Stomach smooth muscle (tissue), 2 donors: ENCODE results near the gene GPR149.

Experiments
- H3K27ac ChIP-seq: one replicate; pipeline ENCODE4 v1.7.0; 2013; ENCODE audit warnings: mild to moderate bottlenecking, low read length, inconsistent platforms
- H3K27me3 ChIP-seq, 2 donors: one replicate each; pipeline ENCODE4 v1.7.0; 2013; ENCODE audit warnings: low read length in 2 of 2; ENCODE audit not compliant: insufficient read depth in 2 of 2, control insufficient read depth in 1 of 2
- H3K36me3 ChIP-seq, 2 donors: one replicate each; pipeline ENCODE4 v1.7.0; 2013; ENCODE audit warnings: low read length in 2 of 2; ENCODE audit not compliant: control insufficient read depth in 2 of 2, insufficient read depth in 2 of 2
- H3K4me1 ChIP-seq: one replicate; pipeline ENCODE4 v1.7.0; 2013; ENCODE audit warnings: low read length; ENCODE audit not compliant: control insufficient read depth, insufficient read depth
- H3K4me3 ChIP-seq, 2 donors: one replicate each; pipeline ENCODE4 v1.7.0; 2013; ENCODE audit warnings: low read length in 2 of 2
- H3K9ac ChIP-seq, 2 donors: one replicate each; pipeline ENCODE4 v1.7.0; 2013; ENCODE audit warnings: low read length in 2 of 2, mild to moderate bottlenecking in 1 of 2
- H3K9me3 ChIP-seq, 2 donors: one replicate each; pipeline ENCODE4 v1.7.0; 2013; ENCODE audit warnings: low read length in 2 of 2; ENCODE audit not compliant: control insufficient read depth in 2 of 2
- donor health status: healthy.
- donor health status: Pancreatic carcinoma.

Gene GPR149

DNA sequence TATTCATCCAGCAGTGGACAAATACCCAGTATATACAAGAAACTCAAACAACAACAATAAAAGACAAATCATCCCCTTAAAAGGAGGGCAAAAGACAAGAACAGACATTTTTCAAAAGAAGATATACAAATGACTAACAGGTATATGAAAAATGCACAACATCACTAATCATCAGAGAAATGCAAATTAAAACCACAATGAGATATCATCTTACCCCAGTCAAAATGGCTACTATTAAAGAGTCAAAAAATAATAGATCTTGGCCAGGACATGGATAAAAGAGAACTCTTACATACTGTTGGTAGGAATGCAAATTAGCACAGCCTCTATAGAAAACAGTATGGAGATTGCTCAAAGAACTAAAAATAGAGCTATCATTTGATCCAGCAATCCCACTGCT is 122.6 kb downstream of the GPR149 start:
- Histone ChIP-seq H3K36me3 (peaks cover 30 to 34% of the 10 kb centered on the region in 2 donors), H3K4me1 (no peaks in the 10 kb centered on the region), H3K9ac (no peak overlapping the region), H3K27me3 (no peaks in the 10 kb centered on the region), H3K27ac (no peak overlapping the region), H3K4me3 (no peak overlapping the region), H3K9me3 (no peaks in the 10 kb centered on the region)

DNA sequence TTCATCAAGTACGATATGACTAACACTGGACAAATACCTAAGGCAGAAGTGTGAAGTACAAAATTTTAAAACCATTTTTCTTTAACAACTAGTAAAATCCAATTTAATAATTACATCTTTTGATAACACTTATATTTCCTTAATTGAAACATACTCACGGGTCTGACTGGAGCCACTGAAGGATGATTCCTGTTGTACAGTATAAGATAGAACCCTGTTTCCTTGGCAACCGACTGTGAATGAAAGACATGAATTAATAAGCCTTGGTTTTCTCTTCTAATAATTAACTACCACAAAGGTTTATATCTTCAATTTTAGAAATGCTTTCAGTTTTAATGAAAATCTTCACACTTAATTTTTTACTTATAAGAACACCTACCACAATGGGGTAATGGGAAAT is 125.1 kb downstream of the GPR149 start:
- no peaks in the 10 kb centered on the region for H3K4me1 ChIP-seq
- H3K27ac ChIP-seq: no peak overlapping the region
- H3K4me3 ChIP-seq: no peak overlapping the region
- H3K9me3 ChIP-seq: no peaks in the 10 kb centered on the region
- no peak overlapping the region for H3K9ac ChIP-seq
- no peaks in the 10 kb centered on the region for H3K27me3 ChIP-seq
- peaks cover 41 to 54% of the 10 kb centered on the region in 2 donors for H3K36me3 ChIP-seq

DNA sequence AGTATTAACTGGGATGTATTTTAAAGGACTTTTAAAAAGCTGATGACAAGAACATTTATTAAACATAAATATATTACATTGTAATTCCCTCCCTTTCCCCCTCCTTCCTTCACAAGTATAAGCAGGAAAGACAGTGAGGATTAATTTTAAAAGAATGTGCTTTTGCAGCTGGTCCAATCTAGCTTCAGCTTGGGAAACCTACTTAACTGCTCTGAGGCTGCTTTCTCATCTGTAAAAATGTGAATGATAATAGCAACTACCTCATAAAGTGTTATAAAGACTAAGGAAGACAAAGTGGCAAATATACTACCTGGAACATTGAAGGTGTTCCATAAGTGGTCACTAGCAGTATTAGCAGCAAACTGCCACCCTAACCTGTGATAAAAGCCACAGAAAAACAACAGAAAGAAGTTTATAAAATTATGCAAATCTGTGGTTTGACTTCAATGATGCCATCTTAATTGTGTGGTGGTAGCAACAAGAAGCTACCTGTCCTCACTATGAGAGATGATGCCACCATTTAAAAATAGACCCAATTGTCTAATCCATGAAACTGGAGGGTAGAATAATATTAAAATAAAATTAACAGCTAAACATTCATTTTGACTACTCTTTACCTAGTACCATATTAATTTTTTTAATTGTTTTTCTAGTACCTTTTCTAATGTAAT is 125.7 kb downstream of the GPR149 start:
- H3K36me3 ChIP-seq: peaks cover 43 to 59% of the 10 kb centered on the region in 2 donors
- H3K9ac ChIP-seq: no peak overlapping the region
- no peaks in the 10 kb centered on the region for H3K4me1 ChIP-seq
- H3K9me3 ChIP-seq: no peaks in the 10 kb centered on the region
- no peaks in the 10 kb centered on the region for H3K27me3 ChIP-seq
- no peak overlapping the region for H3K4me3 ChIP-seq
- no peak overlapping the region for H3K27ac ChIP-seq

DNA sequence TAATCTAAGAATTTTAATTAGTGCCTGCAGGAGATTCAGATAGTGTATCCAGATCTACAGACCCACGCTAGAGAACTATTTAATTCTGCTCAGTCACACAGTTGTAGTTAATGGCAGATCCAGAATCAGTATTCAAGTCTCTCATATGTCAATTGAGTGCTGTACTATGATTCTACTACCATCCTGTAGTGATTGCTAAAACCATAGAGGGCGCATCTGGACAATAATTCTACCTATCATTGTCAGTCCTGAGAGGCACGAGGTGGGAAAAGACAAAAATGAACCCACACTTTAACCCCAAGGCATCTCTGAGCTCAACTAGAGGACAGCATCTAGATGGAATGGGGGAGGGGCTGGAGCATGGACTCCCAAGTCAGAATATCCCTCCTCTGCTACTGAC is 128.4 kb downstream of the GPR149 start:
- Histone ChIP-seq H3K9ac (no peak overlapping the region), H3K9me3 (no peaks in the 10 kb centered on the region), H3K27me3 (no peaks in the 10 kb centered on the region), H3K27ac (no peak overlapping the region), H3K4me3 (no peak overlapping the region), H3K36me3 (peaks cover 40 to 60% of the 10 kb centered on the region in 2 donors), H3K4me1 (no peaks in the 10 kb centered on the region)

DNA sequence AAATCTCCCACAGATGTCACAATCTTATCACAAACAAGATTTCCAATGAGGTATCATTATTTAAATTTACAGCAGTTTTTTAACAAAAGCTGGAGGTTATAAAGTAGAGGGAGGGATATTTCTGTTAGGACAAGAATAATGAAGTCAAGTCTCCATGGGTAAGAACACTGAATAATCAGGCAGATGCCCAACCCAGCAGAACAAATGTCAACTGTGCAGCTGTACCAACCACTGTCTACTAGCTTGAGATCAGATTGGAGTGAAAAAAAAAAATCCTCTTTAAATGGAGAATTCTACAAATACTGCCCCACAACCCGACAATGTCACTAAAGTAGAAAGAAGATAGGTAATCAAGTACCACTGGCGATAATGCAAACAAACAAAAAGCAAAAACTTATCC is 136.0 kb downstream of the GPR149 start:
- no peak overlapping the region for H3K4me3 ChIP-seq
- H3K36me3 ChIP-seq: peaks cover 9 to 38% of the 10 kb centered on the region in 2 donors
- H3K9ac ChIP-seq: no peak overlapping the region
- no peaks in the 10 kb centered on the region for H3K4me1 ChIP-seq
- no peaks in the 10 kb centered on the region for H3K27me3 ChIP-seq
- H3K27ac ChIP-seq: no peak overlapping the region
- H3K9me3 ChIP-seq: no peaks in the 10 kb centered on the region

DNA sequence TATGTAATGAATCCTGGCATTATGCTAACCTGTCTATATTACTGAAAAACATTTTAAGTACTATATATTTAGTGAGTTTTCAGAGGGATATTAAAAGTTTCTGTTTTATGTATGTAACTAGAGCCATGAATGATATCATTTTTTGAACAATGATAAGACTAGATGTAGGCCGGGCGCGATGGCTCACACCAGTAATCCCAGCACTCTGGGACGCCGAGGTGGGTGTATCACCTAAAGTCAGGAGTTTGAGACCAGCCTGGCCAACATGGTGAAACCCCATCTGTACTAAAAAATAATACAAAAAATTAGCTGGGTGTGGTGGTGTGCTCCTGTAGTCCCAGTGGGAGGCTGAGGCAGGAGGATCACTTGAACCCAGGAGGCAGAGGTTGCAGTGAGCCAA is 139.8 kb downstream of the GPR149 start:
- Histone ChIP-seq H3K36me3 (peaks cover 9 to 30% of the 10 kb centered on the region in 2 donors), H3K27me3 (no peaks in the 10 kb centered on the region), H3K27ac (no peak overlapping the region), H3K9me3 (no peaks in the 10 kb centered on the region), H3K4me1 (no peaks in the 10 kb centered on the region), H3K4me3 (no peak overlapping the region), H3K9ac (no peak overlapping the region)
